GM19240 (cell line): ENCODE measurements around the gene P4HTM.
A peak's percentile ranks its signal among the peaks of the same experiment; 100 is the strongest.

ENCODE experiments used
- DNase-seq: peaks from one replicate; pipeline ENCODE4 v3.0.0; 2011; ENCODE audit warnings: low spot score; ENCODE audit not compliant: insufficient read length

Gene P4HTM

GRCh38 chr3:49023775-49024174 lies 33.7 kb downstream of the P4HTM start:
- no peak for DNase-seq

DNA sequence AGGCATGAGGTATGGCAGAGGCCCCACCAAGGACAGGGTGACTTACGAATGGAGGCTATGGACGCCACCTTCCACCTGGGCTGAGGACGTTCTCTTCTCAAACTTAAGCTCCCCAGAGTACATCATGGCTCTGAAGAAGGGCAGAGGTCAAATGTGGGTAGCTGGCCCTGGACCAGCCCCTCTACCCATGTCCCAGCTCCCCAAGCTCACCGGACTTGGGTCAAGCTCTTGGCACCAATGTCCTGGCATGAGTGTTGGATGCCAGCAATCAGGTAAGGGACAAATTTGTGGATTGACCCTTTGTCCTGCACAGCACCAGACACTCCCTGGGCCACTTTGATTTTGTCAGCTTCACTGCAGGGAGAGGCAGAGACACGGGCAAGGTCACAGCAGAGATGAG lies 34.4 kb downstream of the P4HTM start:
- no peak for DNase-seq

DNA sequence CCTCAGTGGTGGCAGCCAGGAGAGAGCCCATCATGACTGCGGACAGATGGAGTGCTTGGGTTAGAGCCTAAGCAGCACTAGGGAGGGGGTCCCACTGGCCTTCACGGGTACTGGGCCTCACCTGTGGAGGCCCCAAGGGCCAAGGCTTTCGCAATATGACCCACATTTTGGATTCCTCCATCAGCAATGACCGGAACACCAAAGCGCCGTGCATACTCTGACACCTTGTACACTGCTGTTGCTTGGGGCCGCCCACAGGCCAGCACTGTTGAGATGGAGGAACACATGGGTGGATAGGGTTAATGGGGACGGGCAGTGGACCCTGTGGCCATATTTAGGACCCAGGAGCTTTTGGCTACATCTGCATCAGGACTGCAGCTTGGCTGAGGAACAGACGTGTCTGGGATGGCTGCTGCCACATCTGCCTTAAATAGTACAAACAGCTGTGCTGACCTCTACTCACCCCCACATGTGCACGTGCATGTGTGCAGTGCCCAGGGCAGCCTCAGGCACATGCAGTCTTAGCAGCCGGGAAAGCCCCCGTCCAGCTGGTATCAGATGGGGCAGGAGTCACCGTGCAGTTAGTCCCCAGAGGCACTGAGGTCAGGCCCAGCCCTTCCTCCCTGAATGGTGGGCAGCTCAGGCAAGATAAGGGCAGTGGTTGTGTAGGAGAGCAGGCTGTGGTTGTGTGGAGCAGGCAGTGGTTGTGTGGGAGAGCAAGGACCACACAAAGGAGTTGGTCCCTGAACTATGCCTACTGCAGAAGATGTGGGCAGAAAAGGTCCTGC lies 35.2 kb downstream of the P4HTM start:
- DNase-seq = no peak

- no peak for DNase-seq
These were observed 35.9 kb downstream of the P4HTM start for GRCh38 chr3:49025793-49026520.

GRCh38 chr3:49026536-49026935 lies 36.5 kb downstream of the P4HTM start:
- DNase-seq = no peak

DNA sequence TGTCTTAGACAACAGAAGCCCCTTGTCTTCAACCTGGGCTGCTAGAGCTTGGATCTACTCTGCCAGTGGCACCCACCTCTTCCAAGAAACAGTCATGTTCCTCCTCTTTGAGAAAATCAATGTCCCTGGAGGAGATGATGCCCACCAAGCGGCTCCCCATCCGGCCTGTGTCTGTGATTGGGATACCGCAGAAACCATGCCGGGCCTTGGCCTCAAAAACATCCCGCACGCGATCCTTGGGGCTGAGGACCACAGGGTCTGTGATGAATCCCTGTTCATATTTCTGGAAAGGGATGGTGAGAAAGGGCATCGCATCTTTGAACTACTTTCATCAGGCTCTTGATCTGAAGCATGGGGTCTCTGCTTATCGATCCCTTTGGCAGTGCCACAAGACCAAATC lies 37.6 kb downstream of the P4HTM start:
- no peak for DNase-seq

DNA sequence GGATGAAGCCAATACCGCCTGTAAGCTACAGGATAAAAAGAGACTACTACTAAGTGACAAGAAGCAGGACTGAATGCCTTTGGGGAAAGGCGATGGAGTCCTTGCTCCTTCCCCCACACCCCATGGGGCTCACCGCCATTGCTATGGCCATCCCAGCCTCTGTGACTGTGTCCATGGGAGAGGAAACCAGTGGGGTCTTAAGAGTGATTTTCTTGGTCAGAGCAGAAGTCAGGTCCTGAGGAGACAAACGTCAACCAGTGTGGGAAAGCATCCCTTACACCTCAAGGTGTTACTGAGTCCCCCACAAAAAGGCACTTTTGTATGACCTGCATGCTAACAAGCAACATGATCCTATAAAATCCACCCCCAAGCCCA lies 38.2 kb downstream of the P4HTM start:
- no peak for DNase-seq

GRCh38 chr3:49028673-49029562 lies 38.9 kb downstream of the P4HTM start, which contains the start of gene IMPDH2:
Gene IMPDH2 (minus strand): TSS chr3:49029398. CDS start chr3:49029350, 48 bp downstream.
- DNase-seq = peak; percentile 58

DNA sequence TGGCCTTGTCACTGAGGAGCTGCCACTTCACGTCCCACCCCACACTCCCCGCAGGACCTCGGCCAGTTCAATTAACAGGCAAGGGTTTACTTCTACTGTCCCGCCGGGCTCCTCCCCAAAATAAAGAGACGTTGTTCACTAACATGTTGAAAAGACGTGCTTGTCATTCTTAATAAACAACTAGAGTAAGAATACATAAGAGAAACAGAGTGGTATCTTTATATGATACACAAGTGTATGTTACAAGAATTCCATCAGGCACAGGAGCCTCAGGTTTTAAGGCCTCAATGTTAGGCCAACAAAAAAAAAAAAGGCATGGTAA lies 39.5 kb downstream of the P4HTM start:
- DNase-seq = no peak

GRCh38 chr3:49030321-49030720 lies 40.3 kb downstream of the P4HTM start:
- DNase-seq = no peak

GRCh38 chr3:49032646-49033304 lies 42.7 kb downstream of the P4HTM start:
- no peak for DNase-seq

- no peak for DNase-seq
These were observed 44.6 kb downstream of the P4HTM start for GRCh38 chr3:49034650-49035049.

DNA sequence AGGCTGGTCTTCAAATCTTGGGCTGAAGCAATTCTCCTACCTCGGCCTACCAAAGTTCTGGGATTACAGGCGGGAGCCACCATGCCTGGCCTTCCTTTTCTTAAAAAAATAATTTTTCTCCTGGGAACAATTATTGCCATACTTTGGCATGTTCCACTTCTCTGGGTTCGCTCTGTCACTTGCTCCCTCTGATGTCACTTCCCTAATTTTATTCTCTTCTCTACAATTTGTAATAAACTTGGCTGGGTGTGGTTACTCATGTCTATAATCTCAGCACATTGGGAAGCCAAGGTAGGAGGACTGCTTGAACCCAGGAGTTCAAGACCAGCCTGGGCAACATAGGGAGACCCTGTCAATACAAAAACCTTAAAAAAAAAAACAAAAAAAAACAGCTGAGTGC lies 45.2 kb downstream of the P4HTM start:
- DNase-seq = no peak

GRCh38 chr3:49053543-49053942 lies 63.5 kb downstream of the P4HTM start:
- DNase-seq = no peak

GRCh38 chr3:49054344-49054862 lies 64.4 kb downstream of the P4HTM start:
- no peak for DNase-seq
